OCI-LY7 (cell line): ENCODE results near the gene PPP1R3G. TPM values are rescaled to one million over a fixed set of nuclear protein-coding genes. Genes with fewer than 3 reads are reported as not detected.

ENCODE experiments used
- BruUV-seq: library from RNA; stranded (reverse); fragments of 400-500 nt; replicated peaks from 2 replicates; lab custom pipeline; 2021; lab: Mats Ljungman, UMichigan
- CTCF ChIA-PET: fragments of 300-600 bp; sonication (Branson Sonifier 250); formaldehyde crosslinking; loops from one replicate; lab custom pipeline; 2022; ENCODE audit warnings: antibody characterized with exemption; ENCODE audit not compliant: unreplicated experiment; lab: Charles Lee
- POLR2A ChIA-PET: fragments of 300-600 bp; sonication (Branson Sonifier 250); formaldehyde crosslinking; loops from one replicate; lab custom pipeline; 2022; ENCODE audit warnings: antibody characterized with exemption; lab: Charles Lee
- DNase-seq: peaks from one replicate; pipeline ENCODE4 v3.0.0-alpha.2; 2015; ENCODE audit warnings: low spot score
- H2AFZ ChIP-seq: fragments of 200-600 bp; sonication (generic), shearing (Covaris generic); 2 replicates; pipeline ENCODE4 v1.6.1; 2014; ENCODE audit warnings: mild to moderate bottlenecking, antibody characterized with exemption, low read length, moderate library complexity
- H3K27ac ChIP-seq: fragments of 200-600 bp; sonication (generic); 2 replicates; pipeline ENCODE4 v1.5.1; 2014; ENCODE audit warnings: mixed run types, low read depth, mild to moderate bottlenecking, moderate library complexity, low read length, inconsistent platforms; ENCODE audit not compliant: poor library complexity, severe bottlenecking
- H3K36me3 ChIP-seq: fragments of 200-600 bp; sonication (generic); 2 replicates; pipeline ENCODE4 v1.6.1; 2014; ENCODE audit warnings: mild to moderate bottlenecking, antibody characterized with exemption, low read length, moderate library complexity, mixed read lengths; ENCODE audit not compliant: insufficient read depth
- H3K4me1 ChIP-seq: fragments of 200-600 bp; sonication (generic); 2 replicates; pipeline ENCODE4 v1.5.1; 2014; ENCODE audit warnings: mild to moderate bottlenecking, low read length; ENCODE audit not compliant: insufficient read depth, poor library complexity, severe bottlenecking
- H3K4me2 ChIP-seq: fragments of 200-600 bp; sonication (generic); 2 replicates; pipeline ENCODE4 v1.6.1; 2014; ENCODE audit warnings: mild to moderate bottlenecking, low read length
- H3K4me3 ChIP-seq: fragments of 200-600 bp; sonication (generic); 2 replicates; pipeline ENCODE4 v1.5.1; 2014; ENCODE audit warnings: mild to moderate bottlenecking, low read depth, low read length; ENCODE audit not compliant: poor library complexity, severe bottlenecking
- H3K79me2 ChIP-seq: fragments of 200-600 bp; sonication (generic); 2 replicates; pipeline ENCODE4 v1.6.1; 2016; ENCODE audit warnings: low read depth, mild to moderate bottlenecking, low read length, moderate library complexity, mixed read lengths; ENCODE audit not compliant: insufficient read depth
- H3K9me2 ChIP-seq: fragments of 200-600 bp; sonication (generic); 2 replicates; pipeline ENCODE4 v1.6.1; 2016; ENCODE audit warnings: mild to moderate bottlenecking, low read length, mixed read lengths; ENCODE audit not compliant: insufficient read depth
- H3K9me3 ChIP-seq: fragments of 200-600 bp; sonication (generic); 2 replicates; pipeline ENCODE4 v1.6.1; 2014; ENCODE audit warnings: mild to moderate bottlenecking, mixed run types, low read length, mixed read lengths
- H4K20me1 ChIP-seq: fragments of 200-600 bp; sonication (generic); 2 replicates; pipeline ENCODE4 v1.6.1; 2014; ENCODE audit warnings: mild to moderate bottlenecking, antibody characterized with exemption, low read length, moderate library complexity, mixed read lengths; ENCODE audit not compliant: insufficient read depth
- CTCF ChIP-seq: fragments of 200-600 bp; sonication (generic); conservative IDR thresholded peaks from 2 replicates; pipeline ENCODE4 v1.5.1; 2014; ENCODE audit warnings: mild to moderate bottlenecking, antibody characterized with exemption, low read length, moderate library complexity, mixed read lengths
- EZH2phosphoT487 ChIP-seq: fragments of 200-600 bp; sonication (generic); IDR thresholded peaks from 2 replicates; pipeline ENCODE4 v1.6.1; 2018; ENCODE audit warnings: low read depth, borderline replicate concordance, mild to moderate bottlenecking, mixed run types, antibody characterized with exemption, low read length, moderate library complexity, mixed read lengths
- intact Hi-C: fragments of 100-400 bp; cut with micrococcal nuclease; formaldehyde crosslinking; loops from one replicate; pipeline ENCODE4 v1.10.0; 2022; ENCODE audit not compliant: unreplicated experiment
- total RNA-seq, 2 experiments: library from RNA; depleted of rRNA in 1 of 2; stranded (reverse); fragments of >200 nt in 1 of 2; shearing (Covaris generic) in 1 of 2; gene quantifications; 2 replicates each; pipeline ENCODE4 v1.2.3, GENCODE V29; 2014 to 2022

Gene PPP1R3G
- total RNA-seq, 2 experiments from 2014 or later: 0.10 to 0.13 TPM

GRCh38 chr6:5108536-5109150 is 23.5 kb downstream of the PPP1R3G start:
- Histone ChIP-seq H3K36me3 (no peaks in the 10 kb centered on the region; the same call in 1 of the 2 replicates), H2AFZ (no peak overlapping the region), H4K20me1 (no peaks in the 10 kb centered on the region), H3K27ac (no peak overlapping the region), H3K4me2 (no peak overlapping the region), H3K4me3 (no peak overlapping the region), H3K4me1 (no peaks in the 10 kb centered on the region), H3K9me2 (no peaks in the 10 kb centered on the region), H3K79me2 (no peaks in the 10 kb centered on the region), H3K9me3 (no peaks in the 10 kb centered on the region)
- ChIA-PET CTCF (no interaction called here), POLR2A (no interaction called here)
- BruUV-seq: no TSS peak
- DNase-seq: no peak
- no peak for TF ChIP-seq EZH2phosphoT487
- no peak for TF ChIP-seq CTCF
- intact Hi-C loops: no loop called here

- no peaks in the 10 kb centered on the region for H3K4me1 ChIP-seq
- no peak overlapping the region for H3K4me3 ChIP-seq
- H3K36me3 ChIP-seq: no peaks in the 10 kb centered on the region; the same call in 1 of the 2 replicates
- no peaks in the 10 kb centered on the region for H3K79me2 ChIP-seq
- TF ChIP-seq CTCF: no peak
- TF ChIP-seq EZH2phosphoT487: no peak
- H2AFZ ChIP-seq: no peak overlapping the region
- intact Hi-C loops: no loop called here
- ChIA-PET CTCF (no interaction called here), POLR2A (no interaction called here)
- BruUV-seq: no TSS peak
- H3K27ac ChIP-seq: no peak overlapping the region
- no peaks in the 10 kb centered on the region for H4K20me1 ChIP-seq
- no peak for DNase-seq
- no peak overlapping the region for H3K4me2 ChIP-seq
- H3K9me2 ChIP-seq: no peaks in the 10 kb centered on the region
- H3K9me3 ChIP-seq: no peaks in the 10 kb centered on the region
These were observed 24.3 kb downstream of the PPP1R3G start for GRCh38 chr6:5109436-5109835.

GRCh38 chr6:5110246-5110645 is 25.1 kb downstream of the PPP1R3G start:
- Histone ChIP-seq H3K4me1 (no peaks in the 10 kb centered on the region), H3K9me2 (no peaks in the 10 kb centered on the region), H4K20me1 (no peaks in the 10 kb centered on the region), H3K4me3 (no peak overlapping the region), H3K36me3 (no peaks in the 10 kb centered on the region; the same call in 1 of the 2 replicates), H2AFZ (no peak overlapping the region), H3K4me2 (no peak overlapping the region), H3K27ac (no peak overlapping the region), H3K79me2 (no peaks in the 10 kb centered on the region), H3K9me3 (no peaks in the 10 kb centered on the region)
- ChIA-PET CTCF (no interaction called here), POLR2A (no interaction called here)
- BruUV-seq: no TSS peak
- intact Hi-C loops: no loop called here
- no peak for DNase-seq
- no peak for TF ChIP-seq EZH2phosphoT487
- no peak for TF ChIP-seq CTCF
